ENCODE measurements around the gene YKT6. TPM values are rescaled to one million over a fixed set of nuclear protein-coding genes. Genes with fewer than 3 reads are reported as not detected.

Gene YKT6
- total and polyA plus RNA-seq, 2 of the 8 experiments (the other 6 are each of a cell fraction or from before 2014, with no cell fraction given): 75.3 to 103 TPM

GRCh38 chr7:44240983-44241510, 40.3 kb downstream of the YKT6 start (continued):
- TF ChIP-seq CTCF (IDR thresholded peaks at IDR 0.05; ENCODE audit: control extremely low read depth in 1 of 3, insufficient read depth in 1 of 3, low read depth in 1 of 3, low read length in 3 of 3): peak in 2 of 3 experiments; percentile 84 to 92; a peak in 3 of 4 replicates
- TF ChIP-seq NANOG (IDR thresholded peaks at IDR 0.05; ENCODE audit: insufficient read depth, low read depth, low read length, poor library complexity, severe bottlenecking): no peak

All from H1 (cell line).